Caco-2 (cell line): ENCODE measurements around the gene RERE. TPM values are rescaled to one million over a fixed set of nuclear protein-coding genes. Genes with fewer than 3 reads are reported as not detected.

Experiments used
- BruUV-seq: library from RNA; stranded (reverse); fragments of 400-500 nt; replicated peaks from 2 replicates; lab custom pipeline; 2021; lab: Mats Ljungman, UMichigan
- CTCF ChIA-PET: fragments of 300-600 bp; sonication (Branson Sonifier 250); formaldehyde crosslinking; loops from one replicate; lab custom pipeline; 2022; ENCODE audit warnings: antibody characterized with exemption; lab: Charles Lee
- POLR2A ChIA-PET: fragments of 300-600 bp; sonication (Branson Sonifier 250); formaldehyde crosslinking; loops from one replicate; lab custom pipeline; 2022; ENCODE audit warnings: antibody characterized with exemption; lab: Charles Lee
- DNase-seq, 2 experiments: peaks; one replicate each; pipeline versions ENCODE4 v3.0.0 to v3.0.0-alpha.2; 2020 to 2022
- H3K27me3 ChIP-seq: replicated peaks from 2 replicates; pipeline ENCODE4 v1.6.0; 2011; ENCODE audit warnings: low read length; ENCODE audit not compliant: control insufficient read depth, insufficient read depth
- H3K36me3 ChIP-seq: 2 replicates; pipeline ENCODE4 v1.5.1; 2011; ENCODE audit warnings: low read length; ENCODE audit not compliant: control insufficient read depth, insufficient read depth
- H3K4me1 ChIP-seq: fragments of 250-450 bp; sonication (Bioruptor Pico); 2 replicates; pipeline ENCODE4 v1.5.1; 2020; ENCODE audit warnings: mild to moderate bottlenecking
- H3K4me3 ChIP-seq: 2 replicates; pipeline ENCODE4 v1.5.1; 2011; ENCODE audit warnings: low read depth, mild to moderate bottlenecking, control low read depth, low read length
- H3K9me3 ChIP-seq: fragments of 250-450 bp; sonication (Bioruptor Pico); 2 replicates; pipeline ENCODE4 v1.5.1; 2020; ENCODE audit warnings: mild to moderate bottlenecking, moderate library complexity
- H3K27ac Mint-ChIP-seq: one replicate; pipeline ENCODE4 v1.8.0; 2022; ENCODE audit warnings: mixed read lengths; ENCODE audit not compliant: unreplicated experiment
- H3K27me3 Mint-ChIP-seq: one replicate; pipeline ENCODE4 v1.8.0; 2022; ENCODE audit warnings: mixed read lengths; ENCODE audit not compliant: insufficient read depth, unreplicated experiment
- H3K36me3 Mint-ChIP-seq: one replicate; pipeline ENCODE4 v1.8.0; 2022; ENCODE audit warnings: mild to moderate bottlenecking, mixed read lengths; ENCODE audit not compliant: insufficient read depth, unreplicated experiment
- H3K4me1 Mint-ChIP-seq: one replicate; pipeline ENCODE4 v1.8.0; 2022; ENCODE audit warnings: low read depth, mixed read lengths; ENCODE audit not compliant: unreplicated experiment
- H3K4me3 Mint-ChIP-seq: one replicate; pipeline ENCODE4 v1.8.0; 2022; ENCODE audit warnings: mild to moderate bottlenecking, moderate library complexity, mixed read lengths; ENCODE audit not compliant: unreplicated experiment
- H3K9me3 Mint-ChIP-seq: one replicate; pipeline ENCODE4 v1.8.0; 2022; ENCODE audit warnings: mixed read lengths; ENCODE audit not compliant: unreplicated experiment
- intact Hi-C: fragments of 100-400 bp; cut with micrococcal nuclease; formaldehyde crosslinking; loops from one replicate; pipeline ENCODE4 v1.10.0; 2022; ENCODE audit not compliant: unreplicated experiment
- total RNA-seq: library from RNA; stranded (reverse); gene quantifications from 2 replicates; pipeline ENCODE4 v1.2.3, GENCODE V29; 2022
- TF ChIP-seq, protein P1 (sequence below), 2 experiments: fragments of 200-600 bp in 1 of 2; IDR thresholded peaks; 1 replicate in 1 of 2; 2 replicates in 1 of 2; pipeline versions ENCODE4 v1.5.1 to v1.8.0; 2011 to 2022; ENCODE audit warnings: antibody characterized with exemption in 1 of 2, control low read depth in 1 of 2, inconsistent platforms in 1 of 2, low read depth in 1 of 2, low read length in 1 of 2, mild to moderate bottlenecking in 1 of 2, moderate library complexity in 1 of 2; ENCODE audit not compliant: insufficient read depth in 1 of 2, severe bottlenecking in 1 of 2, unreplicated experiment in 1 of 2

Gene RERE
- total RNA-seq, 1 experiment from 2014 or later, result 85.2 TPM

DNA sequence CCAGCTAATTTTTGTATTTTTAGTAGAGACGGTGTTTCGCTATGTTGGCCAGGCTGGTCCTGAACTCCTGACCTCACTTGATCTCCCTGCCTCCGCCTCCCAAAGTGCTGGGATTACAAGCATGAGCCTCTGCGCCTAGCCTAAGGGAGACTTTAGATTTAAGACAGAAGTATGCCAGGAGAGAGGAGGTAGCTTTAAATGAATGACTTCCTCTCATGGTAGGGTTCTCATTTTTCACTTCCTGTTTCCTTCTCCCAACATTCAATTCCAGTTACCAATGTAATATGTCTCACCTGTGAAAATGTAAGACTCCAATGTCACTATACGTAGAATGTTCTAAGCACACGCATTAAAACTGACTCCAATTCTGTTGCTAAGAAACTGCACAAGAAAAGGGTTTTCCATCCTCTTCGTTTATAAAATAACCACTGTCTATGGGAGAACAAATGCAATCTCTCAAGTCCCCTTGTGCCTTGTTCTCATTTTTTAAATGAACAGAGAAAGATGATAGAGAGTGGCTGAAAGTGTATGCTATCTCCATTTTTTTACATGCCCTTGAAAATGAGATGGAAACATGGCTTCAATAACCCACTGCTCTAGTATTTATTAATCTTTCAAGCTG is 359.6 kb downstream of the RERE start:
- Histone ChIP-seq H3K4me3 (no peak overlapping the region), H3K27me3 (no peaks in the 10 kb centered on the region), H3K4me1 (peaks cover 6% of the 10 kb centered on the region; the same call in 1 of the 2 replicates), H3K36me3 (no peaks in the 10 kb centered on the region; the same call in 1 of the 2 replicates), H3K9me3 (no peaks in the 10 kb centered on the region)
- H3K27me3 Mint-ChIP-seq, result no peaks in the 10 kb centered on the region
- no peaks in the 10 kb centered on the region for H3K9me3 Mint-ChIP-seq
- intact Hi-C loops, result no loop called here
- ChIA-PET POLR2A (no interaction called here), CTCF (no interaction called here)
- H3K27ac Mint-ChIP-seq, result no peak overlapping the region
- H3K4me3 Mint-ChIP-seq, result no peak overlapping the region
- no TSS peak for BruUV-seq
- H3K4me1 Mint-ChIP-seq, result peaks cover 22% of the 10 kb centered on the region
- TF ChIP-seq, protein P1, sequence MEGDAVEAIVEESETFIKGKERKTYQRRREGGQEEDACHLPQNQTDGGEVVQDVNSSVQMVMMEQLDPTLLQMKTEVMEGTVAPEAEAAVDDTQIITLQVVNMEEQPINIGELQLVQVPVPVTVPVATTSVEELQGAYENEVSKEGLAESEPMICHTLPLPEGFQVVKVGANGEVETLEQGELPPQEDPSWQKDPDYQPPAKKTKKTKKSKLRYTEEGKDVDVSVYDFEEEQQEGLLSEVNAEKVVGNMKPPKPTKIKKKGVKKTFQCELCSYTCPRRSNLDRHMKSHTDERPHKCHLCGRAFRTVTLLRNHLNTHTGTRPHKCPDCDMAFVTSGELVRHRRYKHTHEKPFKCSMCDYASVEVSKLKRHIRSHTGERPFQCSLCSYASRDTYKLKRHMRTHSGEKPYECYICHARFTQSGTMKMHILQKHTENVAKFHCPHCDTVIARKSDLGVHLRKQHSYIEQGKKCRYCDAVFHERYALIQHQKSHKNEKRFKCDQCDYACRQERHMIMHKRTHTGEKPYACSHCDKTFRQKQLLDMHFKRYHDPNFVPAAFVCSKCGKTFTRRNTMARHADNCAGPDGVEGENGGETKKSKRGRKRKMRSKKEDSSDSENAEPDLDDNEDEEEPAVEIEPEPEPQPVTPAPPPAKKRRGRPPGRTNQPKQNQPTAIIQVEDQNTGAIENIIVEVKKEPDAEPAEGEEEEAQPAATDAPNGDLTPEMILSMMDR (IDR thresholded peaks at IDR 0.05; ENCODE audit: insufficient read depth in 1 of 2, low read depth in 1 of 2, low read length in 1 of 2, severe bottlenecking in 1 of 2, unreplicated experiment in 1 of 2), result no peak
- H3K36me3 Mint-ChIP-seq, result peaks cover 13% of the 10 kb centered on the region
- DNase-seq, result no peak

DNA sequence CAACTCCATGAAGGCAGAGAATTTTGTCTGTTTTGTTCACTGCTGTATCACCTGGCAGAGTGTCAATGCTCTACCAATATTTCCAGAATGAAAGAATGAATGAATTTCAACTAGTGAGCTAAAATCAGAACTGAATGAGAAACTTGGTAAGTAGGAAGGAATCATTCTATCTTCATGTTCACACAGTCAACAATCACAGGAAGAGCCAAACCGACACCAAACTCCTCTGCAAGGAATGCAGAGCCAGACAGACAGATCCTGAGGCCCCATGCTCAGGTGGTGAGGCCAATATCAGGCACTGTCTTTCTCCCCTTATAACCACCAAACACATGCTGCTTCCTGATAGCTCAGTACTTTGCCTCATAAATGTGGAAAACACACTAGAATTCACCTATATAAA is 360.4 kb downstream of the RERE start:
- Histone ChIP-seq H3K4me1 (peaks cover 6% of the 10 kb centered on the region; the same call in 1 of the 2 replicates), H3K27me3 (no peaks in the 10 kb centered on the region), H3K4me3 (no peak overlapping the region), H3K9me3 (no peaks in the 10 kb centered on the region), H3K36me3 (no peaks in the 10 kb centered on the region)
- H3K4me1 Mint-ChIP-seq, result peaks cover 22% of the 10 kb centered on the region
- no peak overlapping the region for H3K4me3 Mint-ChIP-seq
- H3K36me3 Mint-ChIP-seq, result peaks cover 13% of the 10 kb centered on the region
- no peak for DNase-seq
- H3K9me3 Mint-ChIP-seq, result no peaks in the 10 kb centered on the region
- no peak overlapping the region for H3K27ac Mint-ChIP-seq
- POLR2A ChIA-PET, result no interaction called here
- CTCF ChIA-PET, result no interaction called here
- no peaks in the 10 kb centered on the region for H3K27me3 Mint-ChIP-seq
- BruUV-seq, result no TSS peak
- intact Hi-C loops, result no loop called here
- TF ChIP-seq, protein P1 (IDR thresholded peaks at IDR 0.05; ENCODE audit: insufficient read depth in 1 of 2, low read depth in 1 of 2, low read length in 1 of 2, severe bottlenecking in 1 of 2, unreplicated experiment in 1 of 2), result no peak

DNA sequence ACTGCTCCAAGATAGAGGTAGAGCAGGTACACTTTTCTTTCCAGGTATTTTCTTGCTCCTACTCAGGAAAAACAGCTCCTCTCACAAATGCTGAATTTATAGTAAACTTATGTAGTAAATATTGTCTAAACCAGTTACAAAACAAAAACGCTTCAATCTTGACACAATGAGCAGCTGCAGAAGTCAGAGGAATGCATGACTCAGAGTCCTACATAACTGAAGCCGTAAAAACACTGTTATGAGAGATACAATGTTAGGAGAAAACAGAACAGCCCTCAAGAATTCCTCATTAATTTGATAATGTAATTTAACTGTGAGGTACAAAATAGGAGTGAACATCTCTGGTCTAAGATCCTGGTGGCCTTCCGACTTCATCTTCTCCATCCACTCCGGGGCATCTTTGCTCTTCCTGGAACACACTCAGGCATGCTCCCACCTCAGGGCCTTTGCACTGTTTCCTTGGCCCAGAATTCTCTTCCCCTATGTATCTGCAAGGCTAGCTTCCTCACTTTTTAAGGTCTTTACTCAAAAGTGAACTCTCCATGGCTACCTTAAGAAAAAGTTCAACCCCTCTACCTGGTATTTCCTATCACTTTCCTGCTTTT is 361.0 kb downstream of the RERE start:
- H3K27ac Mint-ChIP-seq, result no peak overlapping the region
- Histone ChIP-seq H3K4me3 (no peak overlapping the region), H3K27me3 (no peaks in the 10 kb centered on the region), H3K4me1 (peaks cover 6% of the 10 kb centered on the region; the same call in 1 of the 2 replicates), H3K36me3 (no peaks in the 10 kb centered on the region), H3K9me3 (no peaks in the 10 kb centered on the region)
- no peak overlapping the region for H3K4me3 Mint-ChIP-seq
- peaks cover 22% of the 10 kb centered on the region for H3K4me1 Mint-ChIP-seq
- POLR2A ChIA-PET, result no interaction called here
- TF ChIP-seq, protein P1 (IDR thresholded peaks at IDR 0.05; ENCODE audit: insufficient read depth in 1 of 2, low read depth in 1 of 2, low read length in 1 of 2, severe bottlenecking in 1 of 2, unreplicated experiment in 1 of 2), result no peak
- DNase-seq, result no peak
- BruUV-seq, result no TSS peak
- CTCF ChIA-PET, result no interaction called here
- intact Hi-C loops, result no loop called here
- no peaks in the 10 kb centered on the region for H3K27me3 Mint-ChIP-seq
- H3K9me3 Mint-ChIP-seq, result no peaks in the 10 kb centered on the region
- peaks cover 9% of the 10 kb centered on the region for H3K36me3 Mint-ChIP-seq
